Right atrium auricular region (tissue), 2 donors: ENCODE data around the gene IL23A. TPM values are rescaled to one million over a fixed set of nuclear protein-coding genes. Genes with fewer than 3 reads are reported as not detected.
"Not testable (repeated sequence)": the region's sequence is repeated elsewhere in the genome, so short reads cannot be mapped to it uniquely, and the experiment has no call there.

Experiments
- DNase-seq: peaks from one replicate; pipeline ENCODE4 v3.0.0-alpha.2; 2019; ENCODE audit warnings: low spot score
- H3K27ac ChIP-seq, 2 donors: fragments of 200-600 bp; sonication (generic); 1 replicate in 1 of 2; 2 replicates in 1 of 2; pipeline ENCODE4 v1.5.1; 2016 to 2019
- H3K27me3 ChIP-seq, 2 donors: fragments of 200-600 bp; sonication (generic); one replicate each; pipeline versions ENCODE4 v1.5.1 to v1.6.0; 2017 to 2019
- H3K36me3 ChIP-seq: fragments of 200-600 bp; sonication (generic); one replicate; pipeline ENCODE4 v1.5.1; 2016
- H3K4me1 ChIP-seq, 2 donors: fragments of 200-600 bp; sonication (generic); one replicate each; pipeline versions ENCODE4 v1.5.1 to v1.6.0; 2017 to 2019
- H3K4me3 ChIP-seq, 2 donors: fragments of 200-600 bp; sonication (generic); 1 replicate in 1 of 2; 2 replicates in 1 of 2; pipeline ENCODE4 v1.5.1; 2017 to 2019; ENCODE audit warnings: mild to moderate bottlenecking in 1 of 2, moderate library complexity in 1 of 2
- H3K9me3 ChIP-seq, 2 donors: fragments of 200-600 bp; sonication (generic); one replicate each; pipeline ENCODE4 v1.5.1; 2019
- CTCF ChIP-seq, 2 donors: fragments of 200-600 bp; sonication (generic); IDR thresholded peaks; one replicate each; pipeline ENCODE4 v1.5.1; 2019; ENCODE audit warnings: antibody characterized with exemption in 2 of 2
- total RNA-seq, 2 donors: library from RNA; depleted of rRNA; stranded (reverse); fragments of >200 nt; gene quantifications; one replicate each; pipeline ENCODE4 v1.1.0, GENCODE V29; 2016

The IL23A gene
- total RNA-seq, 2 donors from 2014 or later: not detected

GRCh38 chr12:56317675-56318074 is 21.0 kb upstream of the IL23A start:
- no peak overlapping the region for H3K4me3 ChIP-seq
- no peak overlapping the region for H3K27ac ChIP-seq
- H3K36me3 ChIP-seq: peaks cover 36% of the 10 kb centered on the region
- no peak for TF ChIP-seq CTCF (IDR thresholded peaks at IDR 0.05)
- no peaks in the 10 kb centered on the region for H3K27me3 ChIP-seq
- DNase-seq: no peak
- peaks cover 0 to 16% of the 10 kb centered on the region in 2 donors for H3K4me1 ChIP-seq
- no peaks in the 10 kb centered on the region for H3K9me3 ChIP-seq

GRCh38 chr12:56321027-56321426 is 17.7 kb upstream of the IL23A start:
- no peaks in the 10 kb centered on the region for H3K9me3 ChIP-seq
- TF ChIP-seq CTCF (IDR thresholded peaks at IDR 0.05): no peak
- H3K4me3 ChIP-seq: no peak overlapping the region
- H3K36me3 ChIP-seq: peaks cover 62% of the 10 kb centered on the region
- H3K27me3 ChIP-seq: no peaks in the 10 kb centered on the region
- peaks cover 0 to 5% of the 10 kb centered on the region in 2 donors for H3K4me1 ChIP-seq
- no peak for DNase-seq
- H3K27ac ChIP-seq: no peak overlapping the region

GRCh38 chr12:56321610-56322009 is 17.1 kb upstream of the IL23A start:
- H3K27ac ChIP-seq, H3K9me3 ChIP-seq, DNase-seq, H3K27me3 ChIP-seq, H3K4me1 ChIP-seq, H3K4me3 ChIP-seq: not testable (repeated sequence)
- H3K36me3 ChIP-seq: peaks cover 68% of the 10 kb centered on the region

- Histone ChIP-seq H3K27ac (no peak overlapping the region), H3K36me3 (peaks cover 78% of the 10 kb centered on the region), H3K4me1 (no peaks in the 10 kb centered on the region), H3K9me3 (no peaks in the 10 kb centered on the region), H3K27me3 (no peaks in the 10 kb centered on the region), H3K4me3 (no peak overlapping the region)
- no peak for TF ChIP-seq CTCF (IDR thresholded peaks at IDR 0.05)
- no peak for DNase-seq
Measured at GRCh38 chr12:56324206-56324605, 14.5 kb upstream of the IL23A start.

- no peak for TF ChIP-seq CTCF (IDR thresholded peaks at IDR 0.05)
- peaks cover 70% of the 10 kb centered on the region for H3K36me3 ChIP-seq
- DNase-seq: no peak
Measured at GRCh38 chr12:56326126-56326525, 12.6 kb upstream of the IL23A start.

GRCh38 chr12:56326533-56326932 is 12.2 kb upstream of the IL23A start:
- no peak for DNase-seq
- H3K27ac ChIP-seq: no peak overlapping the region
- H3K4me1 ChIP-seq: no peaks in the 10 kb centered on the region
- no peaks in the 10 kb centered on the region for H3K9me3 ChIP-seq
- H3K36me3 ChIP-seq: peaks cover 70% of the 10 kb centered on the region
- no peaks in the 10 kb centered on the region for H3K27me3 ChIP-seq
- no peak overlapping the region for H3K4me3 ChIP-seq
- no peak for TF ChIP-seq CTCF (IDR thresholded peaks at IDR 0.05)

More at GRCh38 chr12:56326126-56326525, 12.6 kb upstream of the IL23A start:
- H3K4me3 ChIP-seq: no peak overlapping the region
- H3K27me3 ChIP-seq: no peaks in the 10 kb centered on the region
- H3K9me3 ChIP-seq: no peaks in the 10 kb centered on the region
- no peak overlapping the region for H3K27ac ChIP-seq
- no peaks in the 10 kb centered on the region for H3K4me1 ChIP-seq
